DMS114 treated with DMSO at 0.1 percent for 48 hours (cell line): Measurements from ENCODE around the gene CEP250.
"Not testable (repeated sequence)": the region's sequence is repeated elsewhere in the genome, so short reads cannot be mapped to it uniquely, and the experiment has no call there.

ENCODE experiments used
- DNase-seq: peaks from one replicate; lab custom pipeline; 2025; ENCODE audit not compliant: unreplicated experiment; lab: John Stamatoyannopoulos, UW

CEP250 gene

DNA sequence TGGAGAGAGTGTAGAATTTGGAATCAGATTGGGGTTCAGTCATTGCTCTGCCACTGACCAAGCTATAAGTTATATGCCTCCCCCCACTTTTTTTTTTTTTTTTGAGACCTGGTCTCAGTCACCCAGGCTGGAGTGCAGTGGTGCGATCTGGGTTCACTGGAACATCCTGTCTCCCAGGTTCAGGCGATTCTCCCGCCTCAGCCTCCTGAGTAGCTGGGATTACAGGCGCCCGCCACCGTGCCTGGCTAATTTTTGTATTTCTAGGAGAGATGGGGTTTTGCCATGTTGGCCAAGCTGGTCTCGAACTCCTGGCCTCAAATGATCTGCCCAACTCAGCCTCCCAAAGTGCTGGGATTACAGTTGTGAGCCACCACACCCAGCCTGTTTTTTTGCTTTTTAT is 1.3 kb downstream of the CEP250 start:
- DNase-seq: not testable (repeated sequence)

DNA sequence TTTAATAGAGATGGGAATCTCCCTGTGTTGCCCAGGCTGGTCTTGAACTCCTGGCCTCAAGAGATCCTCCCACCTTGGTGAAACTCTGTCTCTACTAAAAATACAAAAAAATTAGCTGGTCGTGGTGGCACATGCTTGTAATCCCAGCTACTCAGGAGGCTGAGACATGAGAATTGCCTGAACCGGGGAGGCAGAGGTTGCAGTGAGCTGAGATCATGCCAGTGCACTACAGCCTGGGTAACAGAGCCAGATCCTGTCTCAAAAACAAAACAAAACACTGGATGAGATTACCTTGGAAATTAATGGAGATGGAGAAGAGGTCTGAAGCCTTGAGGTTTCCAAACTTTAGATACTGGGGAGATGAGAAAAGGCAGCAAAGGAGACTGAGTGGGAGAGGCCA is 2.1 kb downstream of the CEP250 start:
- DNase-seq: not testable (repeated sequence)

GRCh38 chr20:35458388-35458787 is 3.0 kb downstream of the CEP250 start:
- no peak for DNase-seq

DNA sequence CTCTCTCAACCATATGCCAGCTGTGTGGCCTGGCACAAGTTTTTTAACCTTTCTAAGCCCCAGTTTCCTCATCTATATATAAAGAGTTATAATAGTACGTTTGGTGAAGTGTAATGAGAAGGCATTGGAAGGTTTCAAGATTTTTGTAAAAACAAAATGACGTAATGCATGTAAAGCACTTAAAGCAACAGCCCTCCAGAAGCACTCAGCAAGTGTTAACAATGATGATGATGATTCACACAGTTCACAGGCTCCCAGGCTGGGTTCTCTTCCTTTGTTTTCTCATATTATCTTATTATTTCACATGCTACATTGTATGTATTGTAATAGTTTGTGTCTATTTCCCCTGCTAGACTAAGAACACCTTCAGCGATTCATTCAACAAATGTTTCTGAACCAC is 6.2 kb downstream of the CEP250 start:
- no peak for DNase-seq

GRCh38 chr20:35462351-35462750 is 7.0 kb downstream of the CEP250 start:
- DNase-seq: no peak

DNA sequence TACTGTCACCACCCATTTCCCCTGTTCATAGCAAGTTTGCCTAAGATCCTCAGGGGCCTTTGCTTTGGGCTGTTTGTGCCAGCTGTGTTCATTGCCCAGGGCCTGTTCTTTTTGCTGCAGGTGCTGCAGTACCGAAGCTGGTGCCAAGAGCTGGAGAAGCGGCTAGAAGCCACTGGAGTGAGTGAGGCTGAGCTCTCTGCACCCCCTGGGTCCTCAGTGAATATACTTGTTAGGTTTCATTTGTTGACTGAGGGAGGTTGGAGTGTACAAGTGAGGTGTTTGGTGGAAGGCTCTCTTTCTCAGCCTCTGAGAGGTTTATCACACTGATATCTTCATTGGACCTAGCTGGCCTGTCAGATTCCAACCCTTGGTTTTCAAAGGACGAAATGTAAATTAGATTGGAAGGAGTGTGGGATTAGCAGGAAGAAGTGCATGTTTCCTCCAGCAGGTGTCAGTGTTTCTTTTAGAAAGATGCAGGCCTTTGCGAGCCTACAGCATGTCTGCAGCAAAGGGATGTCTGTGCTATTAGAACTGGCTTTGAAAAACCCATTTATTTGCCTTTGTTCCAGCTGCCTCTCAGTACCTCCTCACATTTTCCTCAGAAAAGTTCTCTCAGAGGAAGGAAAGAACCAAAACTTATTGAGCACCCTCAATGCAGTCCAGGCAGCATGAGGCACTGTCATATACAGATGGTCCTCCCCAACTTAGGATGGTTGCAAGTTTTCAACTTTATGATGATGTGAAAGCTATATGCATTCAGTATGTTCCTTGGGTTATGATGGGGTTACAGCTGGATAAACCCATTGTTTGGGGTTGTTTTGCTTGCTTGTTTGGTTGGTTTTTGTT is 8.3 kb downstream of the CEP250 start:
- DNase-seq: peak; percentile 47

GRCh38 chr20:35465976-35466375 is 10.6 kb downstream of the CEP250 start:
- DNase-seq: no peak

GRCh38 chr20:35466856-35467255 is 11.5 kb downstream of the CEP250 start:
- DNase-seq: no peak

- DNase-seq: no peak
Measured at GRCh38 chr20:35467339-35468224, 12.2 kb downstream of the CEP250 start.

- no peak for DNase-seq
Measured at GRCh38 chr20:35468671-35469334, 13.4 kb downstream of the CEP250 start.

GRCh38 chr20:35472209-35472608 is 16.8 kb downstream of the CEP250 start:
- no peak for DNase-seq

GRCh38 chr20:35473684-35474083 is 18.3 kb downstream of the CEP250 start:
- DNase-seq: no peak

- DNase-seq: no peak
Measured at GRCh38 chr20:35474303-35474871, 19.0 kb downstream of the CEP250 start.

DNA sequence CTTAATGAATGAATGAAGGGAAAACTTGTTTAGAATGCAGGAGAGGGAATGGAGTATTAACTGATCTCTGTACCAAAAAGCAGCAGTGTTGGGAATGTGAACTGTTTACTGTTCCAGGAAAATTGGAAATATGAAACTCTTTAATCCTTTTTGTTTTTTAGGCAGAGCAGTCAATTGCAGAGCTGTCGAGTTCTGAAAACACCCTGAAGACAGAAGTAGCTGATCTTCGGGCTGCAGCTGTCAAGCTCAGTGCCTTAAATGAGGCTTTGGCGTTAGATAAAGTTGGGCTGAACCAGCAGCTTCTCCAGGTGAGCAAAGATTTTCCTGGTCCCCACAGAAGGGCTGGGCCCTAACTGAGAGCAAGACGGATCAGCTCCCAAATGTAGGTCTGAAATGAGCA is 20.9 kb downstream of the CEP250 start:
- DNase-seq: no peak

GRCh38 chr20:35478804-35479472 is 23.5 kb downstream of the CEP250 start:
- no peak for DNase-seq

DNA sequence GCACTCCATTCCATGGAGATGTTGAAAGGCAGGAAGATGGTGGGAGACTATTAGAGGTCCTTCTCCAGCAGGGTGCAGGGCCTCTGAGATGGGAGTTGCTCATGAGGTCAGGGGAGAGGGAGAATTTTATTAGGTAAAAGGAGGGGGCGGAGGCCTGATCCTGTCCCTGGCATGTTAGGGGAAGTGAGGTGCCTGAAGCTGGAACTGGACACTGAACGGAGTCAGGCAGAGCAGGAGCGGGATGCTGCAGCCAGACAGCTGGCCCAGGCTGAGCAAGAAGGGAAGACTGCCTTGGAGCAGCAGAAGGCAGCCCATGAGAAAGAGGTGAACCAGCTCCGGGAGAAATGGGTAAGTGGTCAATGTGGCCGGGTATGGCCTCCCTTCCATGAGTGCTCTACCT is 24.4 kb downstream of the CEP250 start:
- no peak for DNase-seq

DNA sequence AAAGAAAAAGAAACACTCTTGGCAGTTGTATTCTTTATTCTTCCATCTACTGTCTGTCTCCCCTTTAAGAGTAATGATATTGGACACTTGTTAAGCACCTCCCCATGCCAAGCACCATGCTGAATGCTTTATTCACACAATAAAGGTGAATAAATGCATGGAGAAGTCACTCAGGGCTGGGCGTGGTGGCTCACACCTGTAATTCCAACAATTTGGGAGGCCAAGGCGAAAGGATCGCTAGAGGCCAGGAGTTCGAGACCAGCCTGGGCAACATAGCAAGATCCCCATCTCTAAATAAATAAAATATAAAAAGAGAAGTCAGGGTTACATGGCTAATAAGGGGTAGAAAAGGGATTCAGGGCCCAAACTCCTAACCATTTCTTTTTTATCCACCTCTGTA is 32.1 kb downstream of the CEP250 start:
- DNase-seq: no peak

- no peak for DNase-seq
Measured at GRCh38 chr20:35489717-35490116, 34.3 kb downstream of the CEP250 start.

DNA sequence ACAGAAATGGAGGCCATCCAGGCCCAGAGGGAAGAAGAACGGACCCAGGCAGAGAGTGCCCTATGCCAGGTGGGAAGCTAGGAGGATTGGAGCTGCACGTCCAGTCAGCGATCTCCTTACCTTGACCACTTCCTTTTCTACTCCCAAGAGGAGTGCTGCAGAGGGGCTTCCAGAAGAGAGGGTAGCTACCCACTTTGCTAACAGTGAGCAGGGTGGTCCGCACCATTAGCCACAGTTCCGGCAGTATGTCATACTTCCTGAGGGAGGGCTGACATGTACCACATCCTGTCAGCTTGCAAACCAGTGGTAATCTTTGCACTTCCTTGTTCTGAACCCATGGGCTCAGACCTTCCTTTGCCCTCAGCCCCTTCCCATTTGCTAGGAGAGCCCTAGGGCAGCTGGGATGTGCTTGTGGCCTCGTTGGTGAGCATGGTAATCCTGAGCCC is 35.4 kb downstream of the CEP250 start:
- DNase-seq: no peak

GRCh38 chr20:35491823-35492222 is 36.4 kb downstream of the CEP250 start:
- no peak for DNase-seq

GRCh38 chr20:35492352-35492751 is 37.0 kb downstream of the CEP250 start:
- DNase-seq: no peak
